H1 (cell line): Measurements from ENCODE around the gene SLC6A6.

ENCODE experiments used
- GABPA ChIP-seq: IDR thresholded peaks from 2 replicates; pipeline ENCODE4 v1.6.1; 2011; ENCODE audit warnings: mild to moderate bottlenecking, low read length, moderate library complexity, borderline replicate concordance; ENCODE audit not compliant: insufficient read depth
- JUND ChIP-seq: IDR thresholded peaks from 2 replicates; pipeline ENCODE4 v1.6.1; 2011; ENCODE audit warnings: mild to moderate bottlenecking, improper control_type of control experiment, low read length
- POLR2A ChIP-seq, 2 experiments: IDR thresholded peaks; 1 replicate in 1 of 2; 2 replicates in 1 of 2; pipeline ENCODE4 v1.6.1; 2011; ENCODE audit warnings: low read depth in 2 of 2, low read length in 2 of 2, mild to moderate bottlenecking in 2 of 2; ENCODE audit errors: control extremely low read depth in 1 of 2
- TF ChIP-seq, protein P1 (sequence below), 3 experiments: IDR thresholded peaks; 1 replicate in 2 of 3; 2 replicates in 1 of 3; pipeline versions ENCODE4 v1.5.1 to v1.6.1; 2011; ENCODE audit warnings: low read length in 3 of 3, mild to moderate bottlenecking in 3 of 3, inconsistent platforms in 2 of 3, low read depth in 1 of 3, moderate library complexity in 1 of 3; ENCODE audit not compliant: insufficient read depth in 1 of 3; ENCODE audit errors: control extremely low read depth in 1 of 3

- TF ChIP-seq JUND: no peak
- no peak for TF ChIP-seq POLR2A (IDR thresholded peaks at IDR 0.05; ENCODE audit: control extremely low read depth in 1 of 2, low read depth in 2 of 2, low read length in 2 of 2)
- TF ChIP-seq, protein P1, sequence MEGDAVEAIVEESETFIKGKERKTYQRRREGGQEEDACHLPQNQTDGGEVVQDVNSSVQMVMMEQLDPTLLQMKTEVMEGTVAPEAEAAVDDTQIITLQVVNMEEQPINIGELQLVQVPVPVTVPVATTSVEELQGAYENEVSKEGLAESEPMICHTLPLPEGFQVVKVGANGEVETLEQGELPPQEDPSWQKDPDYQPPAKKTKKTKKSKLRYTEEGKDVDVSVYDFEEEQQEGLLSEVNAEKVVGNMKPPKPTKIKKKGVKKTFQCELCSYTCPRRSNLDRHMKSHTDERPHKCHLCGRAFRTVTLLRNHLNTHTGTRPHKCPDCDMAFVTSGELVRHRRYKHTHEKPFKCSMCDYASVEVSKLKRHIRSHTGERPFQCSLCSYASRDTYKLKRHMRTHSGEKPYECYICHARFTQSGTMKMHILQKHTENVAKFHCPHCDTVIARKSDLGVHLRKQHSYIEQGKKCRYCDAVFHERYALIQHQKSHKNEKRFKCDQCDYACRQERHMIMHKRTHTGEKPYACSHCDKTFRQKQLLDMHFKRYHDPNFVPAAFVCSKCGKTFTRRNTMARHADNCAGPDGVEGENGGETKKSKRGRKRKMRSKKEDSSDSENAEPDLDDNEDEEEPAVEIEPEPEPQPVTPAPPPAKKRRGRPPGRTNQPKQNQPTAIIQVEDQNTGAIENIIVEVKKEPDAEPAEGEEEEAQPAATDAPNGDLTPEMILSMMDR (IDR thresholded peaks at IDR 0.05; ENCODE audit: control extremely low read depth in 1 of 3, insufficient read depth in 1 of 3, low read depth in 1 of 3, low read length in 3 of 3): no peak
- no peak for TF ChIP-seq GABPA
These were observed 35.9 kb downstream of the SLC6A6 start for GRCh38 chr3:14438262-14438661.
